ENCODE results near the gene UACA. TPM values are rescaled to one million over a fixed set of nuclear protein-coding genes. Genes with fewer than 3 reads are reported as not detected.

Gene UACA
- total RNA-seq, 1 donor from 2014 or later: 46.2 TPM

DNA sequence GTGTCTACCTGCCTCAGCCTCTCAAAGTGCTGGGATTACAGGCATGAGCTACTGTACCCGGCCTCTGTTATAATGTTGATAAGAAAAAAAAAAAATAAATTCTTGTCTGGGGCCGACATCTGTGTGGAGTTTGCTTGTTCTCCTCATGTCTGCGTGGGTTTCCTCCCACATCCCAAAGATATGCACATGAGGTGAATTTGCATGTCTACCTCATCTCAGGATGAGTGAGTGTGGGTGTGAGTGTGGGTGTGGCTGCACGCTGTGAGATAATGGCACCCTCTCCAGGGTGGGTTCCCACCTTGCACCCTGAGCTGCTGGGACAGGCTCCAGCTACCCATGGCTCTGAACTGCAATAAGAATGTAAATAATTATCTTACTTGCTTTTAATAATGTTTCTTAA lies 25.9 kb upstream of the UACA start:
- Mint-ChIP-seq H3K4me1 (ENCODE audit: low read depth) (peaks cover 4% of the 10 kb centered on the region), H3K36me3 (ENCODE audit: insufficient read depth) (no peaks in the 10 kb centered on the region), H3K9me3 (ENCODE audit: low read depth) (no peaks in the 10 kb centered on the region), H3K27ac (no peak overlapping the region), H3K4me3 (ENCODE audit: low read depth) (no peak overlapping the region), H3K27me3 (peaks cover 14% of the 10 kb centered on the region)
- no peak for DNase-seq (ENCODE audit: low spot score, unreplicated experiment)
- TF ChIP-seq, protein P1, sequence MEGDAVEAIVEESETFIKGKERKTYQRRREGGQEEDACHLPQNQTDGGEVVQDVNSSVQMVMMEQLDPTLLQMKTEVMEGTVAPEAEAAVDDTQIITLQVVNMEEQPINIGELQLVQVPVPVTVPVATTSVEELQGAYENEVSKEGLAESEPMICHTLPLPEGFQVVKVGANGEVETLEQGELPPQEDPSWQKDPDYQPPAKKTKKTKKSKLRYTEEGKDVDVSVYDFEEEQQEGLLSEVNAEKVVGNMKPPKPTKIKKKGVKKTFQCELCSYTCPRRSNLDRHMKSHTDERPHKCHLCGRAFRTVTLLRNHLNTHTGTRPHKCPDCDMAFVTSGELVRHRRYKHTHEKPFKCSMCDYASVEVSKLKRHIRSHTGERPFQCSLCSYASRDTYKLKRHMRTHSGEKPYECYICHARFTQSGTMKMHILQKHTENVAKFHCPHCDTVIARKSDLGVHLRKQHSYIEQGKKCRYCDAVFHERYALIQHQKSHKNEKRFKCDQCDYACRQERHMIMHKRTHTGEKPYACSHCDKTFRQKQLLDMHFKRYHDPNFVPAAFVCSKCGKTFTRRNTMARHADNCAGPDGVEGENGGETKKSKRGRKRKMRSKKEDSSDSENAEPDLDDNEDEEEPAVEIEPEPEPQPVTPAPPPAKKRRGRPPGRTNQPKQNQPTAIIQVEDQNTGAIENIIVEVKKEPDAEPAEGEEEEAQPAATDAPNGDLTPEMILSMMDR (IDR thresholded peaks at IDR 0.05; ENCODE audit: unreplicated experiment): no peak

DNA sequence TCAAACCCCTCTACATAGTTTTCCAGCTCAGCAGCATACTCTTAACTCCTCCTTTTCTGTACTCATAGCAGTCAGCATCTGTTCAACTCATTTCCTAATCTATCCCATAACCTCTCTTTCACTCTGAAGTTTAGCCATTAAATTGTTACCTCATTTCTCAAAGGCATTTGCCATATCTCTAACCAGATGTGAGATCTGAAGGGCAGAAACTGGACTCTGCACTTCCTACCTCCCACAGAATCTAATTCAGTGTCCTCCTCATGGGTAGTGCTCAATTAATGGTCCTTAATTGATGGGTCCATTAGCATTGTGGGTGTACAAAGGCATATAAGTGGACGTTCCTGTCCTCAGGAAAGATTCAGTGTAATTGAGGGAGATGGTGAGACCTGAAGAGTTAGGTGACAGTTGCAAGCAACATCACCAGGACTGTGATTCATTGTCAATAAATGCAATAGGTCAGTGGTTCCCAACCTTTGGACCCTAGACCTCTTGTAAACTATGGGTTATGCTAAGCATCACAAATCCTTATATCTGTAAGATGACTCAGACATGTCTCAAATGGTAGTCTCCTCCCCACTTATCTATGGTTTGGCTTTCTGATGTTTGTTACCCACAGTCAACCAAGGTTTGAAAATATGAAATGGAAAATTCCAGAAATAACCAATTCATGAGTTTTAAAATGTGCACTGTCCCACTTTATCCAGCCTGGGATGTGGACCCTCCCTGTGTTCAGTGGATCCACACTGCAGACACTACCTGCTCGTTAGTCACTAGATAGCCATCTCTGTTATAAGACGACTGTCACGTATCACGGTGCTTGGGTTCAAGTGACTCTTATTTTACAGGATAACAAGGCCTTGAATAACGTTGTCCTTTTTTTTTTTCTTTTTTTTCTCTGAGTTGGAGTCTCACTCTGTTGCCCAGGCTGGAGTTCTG lies 25.0 kb upstream of the UACA start:
- no peaks in the 10 kb centered on the region for H3K36me3 Mint-ChIP-seq (ENCODE audit: insufficient read depth)
- H3K4me1 Mint-ChIP-seq (ENCODE audit: low read depth): peaks cover 4% of the 10 kb centered on the region
- H3K27ac Mint-ChIP-seq: no peak overlapping the region
- no peaks in the 10 kb centered on the region for H3K9me3 Mint-ChIP-seq (ENCODE audit: low read depth)
- H3K4me3 Mint-ChIP-seq (ENCODE audit: low read depth): no peak overlapping the region
- peaks cover 19% of the 10 kb centered on the region for H3K27me3 Mint-ChIP-seq
- TF ChIP-seq, protein P1 (IDR thresholded peaks at IDR 0.05; ENCODE audit: unreplicated experiment): no peak
- DNase-seq (ENCODE audit: low spot score, unreplicated experiment): no peak

DNA sequence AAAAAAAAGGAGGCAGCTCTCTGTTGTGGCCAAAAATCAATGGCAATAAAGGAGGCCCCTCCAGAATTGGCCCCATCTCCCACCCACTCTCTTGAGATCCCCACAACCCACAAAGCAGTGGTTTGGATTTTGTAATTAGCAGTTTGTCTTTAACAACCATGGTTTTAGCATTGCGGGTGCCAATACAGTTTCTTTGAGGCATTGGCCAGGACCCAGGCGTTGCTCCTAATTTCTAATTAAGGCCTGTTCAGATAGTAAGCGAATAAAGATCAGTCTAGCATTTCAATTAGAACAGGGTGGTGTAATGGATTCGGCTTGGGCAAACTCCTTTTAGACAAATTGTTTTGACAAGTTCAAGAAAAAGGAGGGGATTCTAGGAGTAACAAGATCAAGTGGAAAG lies 23.6 kb upstream of the UACA start:
- no peak overlapping the region for H3K4me3 Mint-ChIP-seq (ENCODE audit: low read depth)
- H3K9me3 Mint-ChIP-seq (ENCODE audit: low read depth): no peaks in the 10 kb centered on the region

DNA sequence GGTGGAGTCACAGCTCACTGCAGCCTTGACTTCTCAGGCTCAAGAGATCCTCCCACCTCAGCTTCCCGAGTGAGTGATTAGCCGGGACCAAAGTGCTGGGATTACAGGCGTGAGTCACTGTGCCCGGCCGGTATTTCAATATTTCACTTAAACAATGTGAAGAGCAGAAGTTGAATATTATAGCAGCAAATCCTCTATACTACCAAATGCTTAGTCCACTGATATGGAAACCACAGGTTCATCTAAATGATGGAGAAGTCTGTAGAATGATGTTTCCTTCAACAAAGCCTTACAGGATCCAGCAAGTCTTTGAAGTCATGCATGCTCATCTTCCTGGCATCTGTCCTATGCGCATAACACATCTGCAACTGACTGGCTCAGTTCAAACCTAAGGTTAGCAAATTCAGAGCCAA lies 20.3 kb upstream of the UACA start:
- DNase-seq (ENCODE audit: low spot score, unreplicated experiment): no peak
- H3K4me1 Mint-ChIP-seq (ENCODE audit: low read depth): peaks cover 6% of the 10 kb centered on the region
- H3K27me3 Mint-ChIP-seq: peaks cover 17% of the 10 kb centered on the region
- TF ChIP-seq, protein P1 (IDR thresholded peaks at IDR 0.05; ENCODE audit: unreplicated experiment): no peak
- no peak overlapping the region for H3K27ac Mint-ChIP-seq
- no peaks in the 10 kb centered on the region for H3K9me3 Mint-ChIP-seq (ENCODE audit: low read depth)
- H3K36me3 Mint-ChIP-seq (ENCODE audit: insufficient read depth): no peaks in the 10 kb centered on the region
- H3K4me3 Mint-ChIP-seq (ENCODE audit: low read depth): no peak overlapping the region

More for the DNA sequence above, 23.6 kb upstream of the UACA start:
- no peak overlapping the region for H3K27ac Mint-ChIP-seq
- no peaks in the 10 kb centered on the region for H3K36me3 Mint-ChIP-seq (ENCODE audit: insufficient read depth)
- no peak for DNase-seq (ENCODE audit: low spot score, unreplicated experiment)
- TF ChIP-seq, protein P1 (IDR thresholded peaks at IDR 0.05; ENCODE audit: unreplicated experiment): no peak
- peaks cover 17% of the 10 kb centered on the region for H3K27me3 Mint-ChIP-seq
- H3K4me1 Mint-ChIP-seq (ENCODE audit: low read depth): peaks cover 4% of the 10 kb centered on the region

DNA sequence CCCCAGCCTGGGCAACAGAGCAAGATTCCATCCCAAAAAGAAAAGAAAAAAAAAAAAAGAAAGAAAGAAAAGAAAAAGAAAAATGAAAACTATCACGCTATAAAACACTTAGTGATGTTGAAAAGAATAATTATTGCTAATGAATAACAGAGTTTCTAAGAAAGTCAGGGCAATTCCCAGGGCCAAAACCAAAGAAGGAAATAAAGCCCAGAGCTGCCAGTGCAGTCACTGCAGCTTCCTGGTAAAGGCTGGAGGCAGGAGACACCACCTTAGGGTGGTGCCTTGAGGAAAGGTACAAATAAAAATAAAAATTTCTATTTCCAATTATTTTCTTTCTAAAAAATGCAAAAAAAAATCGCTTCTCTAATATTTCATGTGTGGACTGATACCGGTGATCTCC lies 19.7 kb upstream of the UACA start:
- H3K36me3 Mint-ChIP-seq (ENCODE audit: insufficient read depth): no peaks in the 10 kb centered on the region
- peaks cover 16% of the 10 kb centered on the region for H3K27me3 Mint-ChIP-seq
- peaks cover 3% of the 10 kb centered on the region for H3K4me1 Mint-ChIP-seq (ENCODE audit: low read depth)
- no peak for DNase-seq (ENCODE audit: low spot score, unreplicated experiment)
- H3K27ac Mint-ChIP-seq: no peak overlapping the region
- H3K9me3 Mint-ChIP-seq (ENCODE audit: low read depth): no peaks in the 10 kb centered on the region
- H3K4me3 Mint-ChIP-seq (ENCODE audit: low read depth): no peak overlapping the region
- TF ChIP-seq, protein P1 (IDR thresholded peaks at IDR 0.05; ENCODE audit: unreplicated experiment): no peak

Data from progenitor cell of endocrine pancreas (in vitro differentiated cells).